Measurements from ENCODE around the gene FAM149A. TPM values are rescaled to one million over a fixed set of nuclear protein-coding genes. Genes with fewer than 3 reads are reported as not detected.

FAM149A gene
- total RNA-seq, 1 donor from 2014 or later: not detected

GRCh38 chr4:186067757-186068385 lies 36.6 kb upstream of the FAM149A start:
- Mint-ChIP-seq H3K27ac (no peak overlapping the region), H3K4me3 (no peak overlapping the region), H3K36me3 (ENCODE audit: low read depth) (no peaks in the 10 kb centered on the region), H3K27me3 (peaks cover 39% of the 10 kb centered on the region), H3K9me3 (no peaks in the 10 kb centered on the region), H3K4me1 (peaks cover 7% of the 10 kb centered on the region)
- ChIA-PET POLR2A (no interaction called here), CTCF (interaction anchor here (1.0 to 2.9 kb wide), 7 partner anchors 10 to 519 kb away, joined by 3 to 16 read pairs (median 3); no protein-coding TSS in a partner anchor)
- intact Hi-C loops (cut with micrococcal nuclease): loop anchor here (1.0 to 2.0 kb wide), 3 partner anchors 69 to 519 kb away; no protein-coding TSS in a partner anchor
- TF ChIP-seq CTCF (IDR thresholded peaks at IDR 0.05): no peak
- ATAC-seq (ENCODE audit: low read depth) (no peak), DNase-seq (no peak)

- H3K36me3 Mint-ChIP-seq (ENCODE audit: low read depth): no peaks in the 10 kb centered on the region
- TF ChIP-seq CTCF (IDR thresholded peaks at IDR 0.05): no peak
- peak within 1 kb of the TSS; percentile 71 for H3K4me3 Mint-ChIP-seq
- H3K27ac Mint-ChIP-seq: no peak within 1 kb of the TSS
- peaks cover 37% of the 10 kb centered on the region for H3K27me3 Mint-ChIP-seq
- ATAC-seq (ENCODE audit: low read depth) (no peak), DNase-seq (no peak)
- ChIA-PET CTCF (interaction anchor here (1.0 to 2.9 kb wide), 7 partner anchors 9 to 519 kb away, joined by 3 to 16 read pairs (median 3); no protein-coding TSS in a partner anchor), POLR2A (interaction anchor here (1.1 kb wide), 1 partner anchor 123 kb away, joined by 3 read pairs; the partner anchor contains the start of gene CYP4V2)
- no peaks in the 10 kb centered on the region for H3K9me3 Mint-ChIP-seq
- peaks cover 7% of the 10 kb centered on the region for H3K4me1 Mint-ChIP-seq
- intact Hi-C loops (cut with micrococcal nuclease): loop anchor here (1.0 to 2.0 kb wide), 3 partner anchors 69 to 519 kb away; no protein-coding TSS in a partner anchor
Measured at GRCh38 chr4:186068581-186069348, 35.7 kb upstream of the FAM149A start, which contains the start of gene TLR3. TSS of gene TLR3 (plus strand) at chr4:186069156. CDS start at chr4:186076620, 7,464 bp downstream.

- no peak for DNase-seq
- ATAC-seq (ENCODE audit: low read depth): no peak
- no peaks in the 10 kb centered on the region for H3K36me3 Mint-ChIP-seq (ENCODE audit: low read depth)
- ChIA-PET CTCF (no interaction called here), POLR2A (no interaction called here)
- TF ChIP-seq CTCF (IDR thresholded peaks at IDR 0.05): no peak
- peaks cover 34% of the 10 kb centered on the region for H3K27me3 Mint-ChIP-seq
- no peak overlapping the region for H3K4me3 Mint-ChIP-seq
- no peaks in the 10 kb centered on the region for H3K9me3 Mint-ChIP-seq
- H3K27ac Mint-ChIP-seq: no peak overlapping the region
- H3K4me1 Mint-ChIP-seq: peaks cover 7% of the 10 kb centered on the region
- intact Hi-C loops (cut with micrococcal nuclease): loop anchor here (2.0 kb wide), 1 partner anchor 133 kb away; no protein-coding TSS in a partner anchor
Measured at GRCh38 chr4:186069729-186070128, 34.8 kb upstream of the FAM149A start.

- H3K36me3 Mint-ChIP-seq (ENCODE audit: low read depth): no peaks in the 10 kb centered on the region
- H3K27ac Mint-ChIP-seq: no peak overlapping the region
- intact Hi-C loops (cut with micrococcal nuclease): no loop called here
- no peak for TF ChIP-seq CTCF (IDR thresholded peaks at IDR 0.05)
- H3K27me3 Mint-ChIP-seq: peaks cover 17% of the 10 kb centered on the region
- no peaks in the 10 kb centered on the region for H3K9me3 Mint-ChIP-seq
- ATAC-seq (ENCODE audit: low read depth) (no peak), DNase-seq (no peak)
- H3K4me1 Mint-ChIP-seq: peaks cover 7% of the 10 kb centered on the region
- ChIA-PET POLR2A (no interaction called here), CTCF (no interaction called here)
- no peak overlapping the region for H3K4me3 Mint-ChIP-seq
Measured at GRCh38 chr4:186072516-186072915, 32.0 kb upstream of the FAM149A start.

GRCh38 chr4:186074189-186074588 lies 30.3 kb upstream of the FAM149A start:
- TF ChIP-seq CTCF (IDR thresholded peaks at IDR 0.05): no peak
- ATAC-seq (ENCODE audit: low read depth) (no peak), DNase-seq (no peak)
- no peak overlapping the region for H3K27ac Mint-ChIP-seq
- ChIA-PET POLR2A (no interaction called here), CTCF (no interaction called here)
- peaks cover 18% of the 10 kb centered on the region for H3K27me3 Mint-ChIP-seq
- no peaks in the 10 kb centered on the region for H3K9me3 Mint-ChIP-seq
- peaks cover under 1% of the 10 kb centered on the region for H3K4me1 Mint-ChIP-seq
- no peaks in the 10 kb centered on the region for H3K36me3 Mint-ChIP-seq (ENCODE audit: low read depth)
- no peak overlapping the region for H3K4me3 Mint-ChIP-seq
- intact Hi-C loops (cut with micrococcal nuclease): no loop called here
